Amniotic stem cell (primary cell): ENCODE measurements around the gene LNPEP.

ENCODE experiments used
- DNase-seq: peaks from one replicate; lab custom pipeline; 2025; lab: John Stamatoyannopoulos, UW

Gene LNPEP

DNA sequence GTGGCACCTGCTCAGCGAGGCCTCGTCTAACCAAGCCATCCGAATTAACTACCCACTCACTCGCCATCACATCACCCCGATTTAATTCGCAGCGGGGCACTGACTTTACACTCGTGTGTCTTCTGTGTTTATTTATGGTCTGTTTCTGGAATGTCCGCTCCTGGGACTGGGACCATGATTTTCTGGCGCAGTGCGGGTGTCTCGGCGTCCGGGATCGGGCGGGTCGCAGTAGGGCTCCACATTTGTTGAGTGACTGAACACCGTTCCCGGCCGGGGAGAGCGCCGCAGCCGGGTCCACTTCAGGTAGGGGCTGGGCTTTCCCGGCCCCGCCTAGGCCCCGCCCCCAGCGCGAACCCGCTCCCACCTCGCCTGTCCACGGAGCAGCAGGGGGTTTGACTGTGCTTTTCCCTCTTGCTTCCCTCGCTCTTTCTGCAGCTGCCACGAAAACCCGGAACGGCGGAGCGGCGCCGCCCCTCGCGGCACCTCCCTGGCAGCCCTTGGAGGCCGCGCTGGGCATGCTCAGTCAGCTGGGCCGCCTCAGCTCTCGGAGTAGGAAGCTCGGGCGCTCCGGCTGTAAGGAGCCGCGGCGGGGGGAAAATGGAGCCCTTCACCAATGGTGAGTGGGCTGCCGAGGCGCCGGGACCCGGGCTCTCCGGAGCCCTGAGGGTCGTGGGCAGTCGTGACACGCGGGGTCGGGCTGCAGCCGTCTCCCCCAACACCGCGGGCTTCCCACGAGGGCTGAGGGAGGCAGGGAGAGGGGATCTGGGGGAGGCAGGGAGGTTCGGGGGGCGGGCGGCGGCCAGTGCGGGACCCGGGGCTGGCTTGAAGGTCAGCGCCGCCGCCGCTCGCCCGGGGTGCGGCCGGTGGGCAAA, at the start of gene LNPEP:
TSS of gene LNPEP (plus strand) at position 522 of the 872 bp plus-strand sequence. CDS start at position 598, 76 bp downstream.
- peak; percentile 88 for DNase-seq

DNA sequence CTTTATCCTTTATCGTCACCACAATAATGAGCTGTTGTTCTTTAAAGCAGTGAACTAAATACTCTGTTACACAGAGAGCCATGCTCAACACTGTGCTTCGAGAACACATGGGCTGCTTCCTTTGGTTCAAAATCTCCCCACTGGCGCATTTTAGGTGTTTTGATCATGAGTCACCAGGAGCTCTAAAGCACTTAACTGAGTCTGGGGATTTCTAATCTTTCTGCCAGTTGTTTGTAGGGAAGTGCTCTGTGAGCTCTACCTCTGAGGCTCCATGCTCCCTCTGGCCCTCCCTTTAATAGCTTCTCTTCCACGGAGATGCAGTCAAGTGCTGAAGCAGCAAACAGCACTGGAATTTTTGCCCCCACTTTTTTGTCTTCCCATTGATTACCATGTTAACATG, 42.5 kb upstream of the LNPEP start:
- peak; percentile 70 for DNase-seq

DNA sequence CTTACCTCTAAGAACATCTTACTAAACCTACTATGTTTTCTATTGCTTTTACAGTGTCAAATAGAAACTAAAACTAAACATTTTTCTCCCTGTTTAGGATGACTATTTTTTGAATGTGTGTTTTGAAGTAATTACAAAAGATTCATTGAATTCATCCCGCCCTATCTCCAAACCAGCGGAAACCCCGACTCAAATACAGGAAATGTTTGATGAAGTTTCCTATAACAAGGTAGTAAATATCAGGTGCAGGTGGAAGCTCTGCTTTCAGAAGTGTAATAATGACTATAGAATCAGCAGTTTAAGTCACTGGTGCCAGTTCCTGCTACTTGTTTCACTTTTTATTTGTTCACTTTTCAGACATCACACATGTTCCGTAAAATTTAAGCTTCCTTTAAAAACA, 39.6 kb upstream of the LNPEP start:
- DNase-seq: no peak

- DNase-seq: no peak
Observed at GRCh38 chr5:96896806-96897205, 39.1 kb upstream of the LNPEP start.

DNA sequence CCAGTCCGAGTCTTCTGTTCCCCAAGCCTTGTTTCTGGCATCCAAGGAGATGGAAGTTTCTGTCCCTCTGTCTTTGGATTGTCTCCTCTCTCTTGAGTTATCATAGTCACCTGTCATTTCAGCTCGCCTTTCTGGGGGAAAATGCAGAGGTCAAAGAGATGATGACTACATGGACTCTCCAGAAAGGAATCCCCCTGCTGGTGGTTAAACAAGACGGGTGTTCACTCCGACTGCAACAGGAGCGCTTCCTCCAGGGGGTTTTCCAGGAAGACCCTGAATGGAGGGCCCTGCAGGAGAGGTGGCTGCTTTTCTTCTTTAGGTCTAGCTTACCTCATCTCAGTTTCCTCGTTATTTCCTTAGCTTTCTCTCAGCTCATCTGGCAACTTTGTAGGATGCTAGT, 34.5 kb upstream of the LNPEP start:
- DNase-seq: no peak

- no peak for DNase-seq
Observed at GRCh38 chr5:96901841-96902240, 34.0 kb upstream of the LNPEP start.

GRCh38 chr5:96902876-96903275, 33.0 kb upstream of the LNPEP start:
- DNase-seq: no peak

DNA sequence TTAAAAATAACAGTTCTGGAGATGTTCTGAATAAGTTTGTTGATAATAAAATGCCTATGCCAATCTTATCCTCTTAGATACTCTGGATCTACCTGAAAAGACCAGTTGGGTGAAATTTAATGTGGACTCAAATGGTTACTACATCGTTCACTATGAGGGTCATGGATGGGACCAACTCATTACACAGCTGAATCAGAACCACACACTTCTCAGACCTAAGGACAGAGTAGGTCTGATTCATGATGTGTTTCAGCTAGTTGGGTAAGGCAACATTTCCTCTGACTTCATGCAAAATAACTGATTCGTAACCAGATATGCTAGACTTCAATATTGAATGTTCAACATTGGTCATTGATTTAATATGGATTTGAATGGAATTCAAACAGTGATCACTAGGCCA, 32.6 kb upstream of the LNPEP start:
- DNase-seq: no peak

DNA sequence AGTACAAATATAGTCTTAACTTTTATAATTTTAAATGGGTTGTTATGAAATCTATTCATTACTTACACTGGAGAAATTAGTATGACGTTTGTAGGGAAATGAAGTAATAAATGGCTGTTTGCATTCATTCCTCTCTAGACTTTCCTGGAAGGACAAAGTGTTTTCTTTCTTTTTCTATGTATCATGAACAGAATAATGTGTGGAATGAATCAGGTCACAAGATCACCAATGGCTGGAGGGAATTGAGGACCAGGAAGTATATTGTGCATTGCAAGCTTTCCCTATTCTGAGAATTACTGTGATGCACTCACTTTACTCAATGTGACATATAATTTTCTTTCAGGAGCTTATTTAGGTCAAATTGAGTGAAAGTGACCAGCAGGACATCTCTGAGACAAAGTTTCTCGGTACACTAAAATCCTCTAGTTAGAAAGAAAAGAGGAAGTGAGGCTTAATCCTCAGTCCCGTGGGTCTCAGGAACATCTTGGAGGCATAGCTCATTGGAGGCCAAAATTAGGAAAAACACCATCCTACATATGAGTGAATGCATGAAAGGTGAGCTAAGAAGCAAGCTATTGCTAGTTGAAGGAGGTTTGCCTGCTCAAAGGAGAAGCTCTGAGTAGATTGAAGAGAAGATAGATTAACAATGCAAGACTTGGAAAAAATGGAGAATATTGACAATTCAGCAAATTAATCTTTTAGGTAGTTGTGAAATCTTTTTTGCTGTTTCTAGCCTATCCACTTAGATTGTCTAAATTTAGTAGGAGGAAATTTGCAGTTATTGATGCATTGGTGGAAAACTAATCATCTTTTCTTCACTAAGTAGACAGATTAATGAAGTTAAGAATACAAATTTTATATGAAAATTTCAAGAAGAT, 31.6 kb upstream of the LNPEP start:
- DNase-seq: peak; percentile 22

GRCh38 chr5:96905864-96906263, 30.0 kb upstream of the LNPEP start:
- no peak for DNase-seq

DNA sequence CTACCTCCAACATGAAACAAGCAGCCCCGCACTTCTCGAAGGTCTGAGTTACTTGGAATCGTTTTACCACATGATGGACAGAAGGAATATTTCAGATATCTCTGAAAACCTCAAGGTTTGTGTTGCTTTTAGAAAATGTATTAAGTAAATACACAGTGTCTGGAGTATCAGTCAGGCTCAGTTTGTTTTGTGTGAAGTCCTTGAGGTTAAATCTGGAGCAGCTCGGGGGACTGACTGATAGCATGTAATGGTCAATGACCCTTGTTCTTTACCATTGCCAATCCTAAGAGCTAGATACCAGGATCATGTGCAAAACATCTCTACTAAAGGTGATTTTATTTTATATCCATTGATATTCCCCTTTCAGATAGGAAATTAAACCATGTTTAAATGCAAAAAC, 26.9 kb upstream of the LNPEP start:
- no peak for DNase-seq

DNA sequence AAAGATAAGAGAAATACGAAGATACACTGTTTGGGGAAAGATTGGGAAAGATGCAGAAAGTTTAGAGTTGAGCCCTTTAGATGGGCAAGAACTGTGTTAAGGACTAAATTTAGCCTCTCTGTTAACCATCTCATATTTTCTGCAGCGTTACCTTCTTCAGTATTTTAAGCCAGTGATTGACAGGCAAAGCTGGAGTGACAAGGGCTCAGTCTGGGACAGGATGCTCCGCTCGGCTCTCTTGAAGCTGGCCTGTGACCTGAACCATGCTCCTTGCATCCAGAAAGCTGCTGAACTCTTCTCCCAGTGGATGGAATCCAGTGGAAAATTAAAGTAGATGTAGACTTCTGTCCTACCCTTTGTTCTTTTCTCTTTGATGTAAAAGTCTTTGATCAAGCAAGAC, 26.4 kb upstream of the LNPEP start:
- DNase-seq: no peak

GRCh38 chr5:96911139-96911538, 24.7 kb upstream of the LNPEP start:
- DNase-seq: no peak

DNA sequence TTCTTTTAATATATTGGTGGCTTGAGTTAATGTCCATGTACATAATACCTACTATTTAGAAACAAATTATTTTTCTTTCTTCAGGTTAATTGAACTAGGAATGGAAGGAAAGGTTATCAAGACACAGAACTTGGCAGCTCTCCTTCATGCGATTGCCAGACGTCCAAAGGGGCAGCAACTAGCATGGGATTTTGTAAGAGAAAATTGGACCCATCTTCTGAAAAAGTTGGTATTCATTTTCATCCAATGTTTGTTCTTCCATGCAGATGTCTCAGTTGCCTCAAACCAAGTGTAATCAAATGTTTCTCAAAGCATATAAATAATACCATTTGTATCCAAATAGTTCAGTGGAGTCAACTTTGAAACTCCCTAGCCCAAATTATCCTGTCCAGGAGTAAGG, 22.6 kb upstream of the LNPEP start:
- DNase-seq: no peak

DNA sequence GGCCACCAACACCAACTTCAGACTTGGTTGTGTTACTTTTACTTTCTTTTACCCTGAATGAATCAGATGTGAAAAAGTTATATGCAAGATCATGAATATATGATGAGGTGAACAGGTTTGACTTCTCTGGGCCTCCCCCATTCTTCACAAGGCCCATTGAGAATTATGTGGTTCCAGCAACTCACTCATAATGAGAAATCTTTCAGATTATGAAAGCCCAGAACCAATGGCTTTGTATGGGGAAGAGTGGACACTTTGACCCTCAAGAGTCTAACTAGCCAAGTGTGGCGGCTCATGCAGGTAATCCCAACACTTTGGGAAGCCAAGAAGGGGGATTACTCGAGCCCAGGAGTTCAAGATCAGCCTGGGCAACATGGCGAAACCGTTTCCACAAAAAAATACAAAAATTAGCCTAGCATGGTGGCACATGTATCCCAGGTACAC, 16.1 kb upstream of the LNPEP start:
- DNase-seq: no peak

DNA sequence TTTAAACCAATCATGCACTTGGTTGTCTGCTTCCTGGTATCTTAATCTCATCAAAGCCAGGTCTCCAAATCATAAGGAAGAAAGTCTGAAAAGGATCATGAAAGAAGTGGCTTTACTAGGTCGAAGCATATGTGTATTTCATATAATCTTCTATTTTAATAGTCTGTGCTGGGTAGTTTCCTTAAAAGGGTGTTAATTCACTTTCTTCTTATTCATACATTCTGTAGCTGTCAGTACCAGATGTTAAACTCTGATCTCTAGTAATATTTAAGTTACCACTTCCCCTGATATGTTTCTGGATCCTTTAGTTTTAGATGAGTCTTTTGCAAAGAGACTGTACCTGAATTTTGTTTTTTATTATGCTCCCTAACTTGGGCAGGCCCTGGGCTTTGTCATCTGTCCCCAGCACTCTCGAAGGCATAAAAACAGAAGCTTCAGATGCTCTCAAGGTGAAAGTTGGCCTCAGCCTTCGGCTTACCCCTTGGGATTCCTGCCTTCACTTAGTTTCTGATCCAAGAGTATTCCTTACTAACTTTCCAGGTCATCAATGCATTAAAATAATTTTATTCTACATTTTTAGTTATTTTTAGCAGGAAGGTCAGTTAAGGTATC, 15.0 kb upstream of the LNPEP start:
- DNase-seq: no peak

DNA sequence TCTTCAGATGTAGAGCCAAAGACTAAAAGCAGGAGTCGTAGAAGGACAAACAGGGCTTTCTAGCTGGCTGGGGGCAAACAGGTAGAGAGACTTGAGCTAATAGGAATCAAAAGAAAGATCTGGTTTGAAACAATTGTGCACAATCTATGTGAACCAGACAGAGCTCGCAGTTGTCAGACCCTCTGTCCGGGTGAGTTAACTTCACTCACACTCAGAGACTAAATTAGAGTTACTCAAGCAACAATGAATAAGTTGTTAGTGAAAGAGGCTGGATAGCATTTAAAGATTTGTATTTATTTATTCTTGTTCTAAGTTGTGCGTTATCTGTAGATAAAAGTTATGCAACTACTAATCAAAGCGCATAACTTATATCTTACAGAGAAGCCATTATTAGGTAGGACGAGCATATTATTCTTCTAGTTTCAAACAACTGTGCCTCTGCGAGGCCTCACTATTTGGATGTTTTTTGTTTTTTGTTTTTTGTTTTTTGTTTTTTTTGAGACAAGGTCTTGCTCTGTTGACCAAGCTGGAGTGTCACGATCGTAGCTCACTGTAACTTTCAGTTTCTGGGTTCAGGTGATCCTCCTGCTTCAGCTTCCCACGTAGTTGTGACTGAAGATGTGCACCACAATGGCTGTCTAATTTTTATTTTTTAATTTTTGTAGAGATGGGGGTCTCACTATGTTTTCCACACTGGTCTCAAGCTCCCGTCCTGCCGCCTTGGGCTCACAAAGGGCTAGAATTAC, 13.2 kb upstream of the LNPEP start:
- DNase-seq: no peak

DNA sequence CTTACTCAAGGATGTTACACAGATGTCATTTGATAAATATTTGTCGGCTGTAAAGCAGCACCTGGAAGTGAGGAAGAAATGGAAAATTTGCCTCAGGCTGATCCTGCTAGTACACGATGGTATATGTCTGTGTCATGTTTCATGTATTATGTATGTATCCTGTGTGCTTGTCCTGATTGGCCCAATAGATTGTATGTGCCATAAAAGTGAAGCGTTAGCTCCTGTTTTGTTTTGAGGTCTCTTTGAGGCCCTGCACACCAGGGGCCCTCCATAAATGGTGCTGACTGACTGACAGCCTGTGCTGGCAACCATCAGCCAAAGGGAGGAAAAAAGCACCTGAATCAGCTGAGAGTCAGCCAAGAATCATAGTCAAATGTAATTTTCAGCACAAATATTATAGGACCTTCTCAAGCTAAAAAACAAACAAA, 11.8 kb upstream of the LNPEP start:
- no peak for DNase-seq

- DNase-seq: no peak
Observed at GRCh38 chr5:96926276-96926675, 9.6 kb upstream of the LNPEP start.

- no peak for DNase-seq
Observed at GRCh38 chr5:96927008-96927407, 8.9 kb upstream of the LNPEP start.

DNA sequence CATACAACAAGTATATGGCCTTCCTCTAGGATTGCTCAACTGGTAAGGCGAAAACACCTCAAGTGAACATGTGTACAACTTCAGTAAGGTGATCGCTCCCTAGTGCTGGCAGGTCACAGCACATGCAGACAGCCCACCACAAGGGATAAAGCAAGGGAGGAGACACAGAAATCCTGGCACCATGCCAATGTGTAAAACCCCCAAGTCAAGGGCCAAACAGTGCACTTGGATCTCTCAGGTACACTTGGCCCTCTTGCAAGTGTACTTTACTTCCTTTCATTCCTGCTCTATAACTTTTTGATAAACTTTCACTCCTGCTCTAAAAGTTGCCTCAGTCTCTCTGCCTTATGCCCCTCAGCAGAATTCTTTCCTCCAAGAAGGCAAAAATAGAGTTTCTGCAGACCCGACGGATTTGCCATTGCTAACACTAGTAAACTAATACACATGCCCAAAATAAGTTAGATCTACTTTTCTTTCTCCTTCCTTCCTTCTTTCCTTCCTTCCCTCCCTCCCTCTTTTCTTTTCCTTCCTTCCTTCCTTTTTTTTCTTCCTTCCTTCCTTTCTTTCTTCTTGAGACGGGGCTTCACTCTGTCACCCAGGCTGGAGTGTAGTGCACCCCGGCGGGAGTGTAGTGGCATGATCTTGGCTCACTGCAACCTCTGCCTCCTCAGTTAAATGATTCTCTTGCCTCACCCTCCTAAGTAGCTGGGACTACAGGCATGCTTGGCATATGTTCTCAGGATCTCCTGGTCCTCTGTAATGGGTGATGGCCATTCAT, 6.8 kb upstream of the LNPEP start:
- no peak for DNase-seq
